H1 (cell line): ENCODE data around the gene BIN1. TPM values are rescaled to one million over a fixed set of nuclear protein-coding genes. Genes with fewer than 3 reads are reported as not detected.

ENCODE experiments used
- CTCF ChIA-PET: fragments of 300-600 bp; sonication (Branson Sonifier 250); formaldehyde crosslinking; loops from one replicate; lab custom pipeline; 2021; ENCODE audit not compliant: partially characterized antibody; lab: Charles Lee
- POLR2A ChIA-PET: fragments of 300-600 bp; sonication (Branson Sonifier 250); formaldehyde crosslinking; loops from one replicate; lab custom pipeline; 2021; ENCODE audit warnings: inconsistent platforms; ENCODE audit not compliant: partially characterized antibody; lab: Charles Lee
- DNase-seq, 2 experiments: peaks; one replicate each; pipeline versions ENCODE4 v3.0.0 to v3.0.0-alpha.2; 2010 to 2022; ENCODE audit warnings: low spot score in 2 of 2, low read depth in 1 of 2, mixed read lengths in 1 of 2
- FAIRE-seq: peaks from 2 replicates; lab custom pipeline; 2011; peaks lifted over from hg19 to GRCh38; lab: Jason Lieb, UNC
- H2AFZ ChIP-seq: 2 replicates; pipeline ENCODE4 v1.8.1; 2012; ENCODE audit warnings: low read length, inconsistent platforms
- H2AK5ac ChIP-seq: 2 replicates; pipeline ENCODE4 v1.6.1; 2013; ENCODE audit warnings: low read depth, low read length
- H2BK120ac ChIP-seq: replicated peaks from 2 replicates; pipeline ENCODE3; 2013; ENCODE audit warnings: low read depth, low read length, inconsistent platforms
- H2BK12ac ChIP-seq: 2 replicates; pipeline ENCODE4 v1.6.1; 2013; ENCODE audit warnings: low read depth, low read length
- H2BK15ac ChIP-seq: 2 replicates; pipeline ENCODE4 v1.6.1; 2013; ENCODE audit warnings: low read length
- H2BK20ac ChIP-seq: 2 replicates; pipeline ENCODE4 v1.6.1; 2013; ENCODE audit warnings: low read length
- H2BK5ac ChIP-seq: 2 replicates; pipeline ENCODE4 v1.6.1; 2013; ENCODE audit warnings: low read depth, low read length
- H3K14ac ChIP-seq: 2 replicates; pipeline ENCODE4 v1.6.1; 2013; ENCODE audit warnings: inconsistent platforms; ENCODE audit not compliant: insufficient read length
- H3K18ac ChIP-seq: 2 replicates; pipeline ENCODE4 v1.6.1; 2013; ENCODE audit warnings: low read length; ENCODE audit errors: extremely low read depth
- H3K23ac ChIP-seq: 2 replicates; pipeline ENCODE4 v1.6.1; 2013; ENCODE audit warnings: inconsistent platforms; ENCODE audit not compliant: insufficient read length
- H3K23me2 ChIP-seq: 2 replicates; pipeline ENCODE4 v1.6.1; 2013; ENCODE audit warnings: low read depth, low read length
- H3K27ac ChIP-seq: 2 replicates; pipeline ENCODE4 v1.6.1; 2011; ENCODE audit warnings: low read depth, low read length, inconsistent platforms
- H3K27me3 ChIP-seq, 4 experiments: replicated peaks in 1 of 4; 1 replicate in 1 of 4; 2 replicates in 3 of 4; pipeline versions ENCODE4 v1.6.1 to v1.8.1; 2011 to 2013; ENCODE audit warnings: low read length in 3 of 4, mild to moderate bottlenecking in 3 of 4, inconsistent platforms in 2 of 4, mixed read lengths in 2 of 4, moderate library complexity in 1 of 4; ENCODE audit not compliant: control insufficient read depth in 3 of 4, insufficient read depth in 3 of 4; ENCODE audit errors: extremely low read depth in 1 of 4
- H3K36me3 ChIP-seq, 4 experiments: 2 replicates each; pipeline versions ENCODE4 v1.6.1 to v1.8.1; 2011 to 2013; ENCODE audit warnings: mild to moderate bottlenecking in 4 of 4, low read length in 3 of 4, moderate library complexity in 2 of 4, control low read depth in 1 of 4, inconsistent platforms in 1 of 4; ENCODE audit not compliant: insufficient read depth in 4 of 4, control insufficient read depth in 2 of 4
- H3K4ac ChIP-seq: replicated peaks from 2 replicates; pipeline ENCODE3; 2013; ENCODE audit warnings: low read length, low read depth, mixed read lengths, inconsistent platforms; ENCODE audit not compliant: insufficient read length
- H3K4me1 ChIP-seq, 4 experiments: replicated peaks in 1 of 4; 1 replicate in 1 of 4; 2 replicates in 3 of 4; pipeline versions ENCODE4 v1.6.1 to v1.8.1; 2011 to 2013; ENCODE audit warnings: low read length in 3 of 4, inconsistent platforms in 2 of 4, mixed read lengths in 1 of 4; ENCODE audit not compliant: insufficient read depth in 4 of 4, control insufficient read depth in 3 of 4
- H3K4me2 ChIP-seq, 2 experiments: 2 replicates each; pipeline versions ENCODE4 v1.6.1 to v1.8.1; 2011 to 2013; ENCODE audit warnings: low read depth in 2 of 2, low read length in 2 of 2, control low read depth in 1 of 2, inconsistent platforms in 1 of 2, mild to moderate bottlenecking in 1 of 2; ENCODE audit not compliant: insufficient read depth in 1 of 2
- H3K4me3 ChIP-seq, 4 experiments: fragments of 200-600, 300-600 bp in 1 of 4; sonication (generic), shearing (Covaris generic), sonication (Bioruptor Twin) in 1 of 4; 2 replicates each; pipeline versions ENCODE4 v1.5.1 to v1.8.1; 2011 to 2016; ENCODE audit warnings: low read length in 4 of 4, low read depth in 3 of 4, control low read depth in 2 of 4, inconsistent platforms in 2 of 4, mild to moderate bottlenecking in 2 of 4, mixed read lengths in 1 of 4, moderate library complexity in 1 of 4; ENCODE audit not compliant: insufficient read depth in 2 of 4; ENCODE audit errors: extremely low read depth in 1 of 4
- H3K56ac ChIP-seq: replicated peaks from 2 replicates; pipeline ENCODE3; 2013; ENCODE audit warnings: low read depth, mild to moderate bottlenecking, mixed read lengths, low read length, inconsistent platforms; ENCODE audit not compliant: insufficient read length
- H3K79me1 ChIP-seq: 2 replicates; pipeline ENCODE4 v1.6.1; 2013; ENCODE audit warnings: low read depth, low read length, control low read depth
- H3K79me2 ChIP-seq, 2 experiments: 2 replicates each; pipeline versions ENCODE4 v1.6.1 to v1.8.1; 2012 to 2013; ENCODE audit warnings: low read length in 2 of 2, mild to moderate bottlenecking in 2 of 2, inconsistent platforms in 1 of 2; ENCODE audit not compliant: insufficient read depth in 2 of 2, control insufficient read depth in 1 of 2
- H3K9ac ChIP-seq, 4 experiments: replicated peaks in 1 of 4; 1 replicate in 1 of 4; 2 replicates in 3 of 4; pipeline versions ENCODE4 v1.6.1 to v1.8.1; 2011 to 2013; ENCODE audit warnings: low read depth in 3 of 4, low read length in 3 of 4, control low read depth in 2 of 4, mild to moderate bottlenecking in 2 of 4, moderate library complexity in 2 of 4, inconsistent platforms in 1 of 4; ENCODE audit errors: extremely low read depth in 1 of 4
- H3K9me3 ChIP-seq, 2 experiments: 2 replicates each; pipeline versions ENCODE4 v1.6.1 to v1.8.1; 2012 to 2013; ENCODE audit warnings: mild to moderate bottlenecking in 2 of 2, moderate library complexity in 2 of 2, control low read depth in 1 of 2, inconsistent platforms in 1 of 2, low read depth in 1 of 2, low read length in 1 of 2, mixed read lengths in 1 of 2; ENCODE audit not compliant: insufficient read depth in 2 of 2
- H4K20me1 ChIP-seq, 2 experiments: replicated peaks in 1 of 2; 2 replicates each; pipeline versions ENCODE3 to v1.8.1; 2011 to 2013; ENCODE audit warnings: inconsistent platforms in 2 of 2, low read length in 2 of 2, mild to moderate bottlenecking in 1 of 2; ENCODE audit not compliant: insufficient read depth in 2 of 2, control insufficient read depth in 1 of 2
- H4K5ac ChIP-seq: 2 replicates; pipeline ENCODE4 v1.6.1; 2013; ENCODE audit warnings: low read length, low read depth, mixed read lengths, inconsistent platforms; ENCODE audit not compliant: insufficient read length
- H4K8ac ChIP-seq: 2 replicates; pipeline ENCODE4 v1.8.0; 2013; ENCODE audit warnings: mild to moderate bottlenecking, moderate library complexity, low read length, inconsistent platforms; ENCODE audit not compliant: insufficient read depth; ENCODE audit errors: extremely low read depth
- H4K91ac ChIP-seq: replicated peaks from 2 replicates; pipeline ENCODE3; 2013; ENCODE audit warnings: low read length, mixed read lengths, inconsistent platforms; ENCODE audit not compliant: insufficient read length
- CEBPB ChIP-seq: IDR thresholded peaks from 2 replicates; pipeline ENCODE4 v1.6.1; 2012; ENCODE audit warnings: low read depth, low read length
- CHD1 ChIP-seq: IDR thresholded peaks from 2 replicates; pipeline ENCODE4 v1.6.1; 2012; ENCODE audit warnings: low read depth, low read length, improper control_type of control experiment
- EGR1 ChIP-seq: IDR thresholded peaks from 2 replicates; pipeline ENCODE4 v1.6.1; 2011; ENCODE audit warnings: low read depth, low read length, borderline replicate concordance
- GABPA ChIP-seq: IDR thresholded peaks from 2 replicates; pipeline ENCODE4 v1.6.1; 2011; ENCODE audit warnings: mild to moderate bottlenecking, low read length, moderate library complexity, borderline replicate concordance; ENCODE audit not compliant: insufficient read depth
- KDM1A ChIP-seq: fragments of 200-600, 300-600 bp; sonication (generic); IDR thresholded peaks from 2 replicates; pipeline ENCODE4 v1.7.1; 2016; ENCODE audit warnings: mild to moderate bottlenecking, low read length, borderline replicate concordance
- KDM5A ChIP-seq: fragments of 200-600 bp; IDR thresholded peaks from 2 replicates; pipeline ENCODE4 v1.7.1; 2012; ENCODE audit warnings: mild to moderate bottlenecking, low read length, inconsistent platforms, mixed read lengths
- MAFK ChIP-seq: IDR thresholded peaks from 2 replicates; pipeline ENCODE4 v1.6.1; 2012; ENCODE audit warnings: low read depth, mild to moderate bottlenecking, improper control_type of control experiment, low read length
- RNF2 ChIP-seq: fragments of 200-900, 300-1000 bp; sonication (generic); IDR thresholded peaks from 2 replicates; pipeline ENCODE4 v1.7.1; 2016; ENCODE audit warnings: borderline replicate concordance, low read depth, mild to moderate bottlenecking, antibody characterized with exemption, low read length; ENCODE audit not compliant: poor library complexity, severe bottlenecking; ENCODE audit errors: missing control alignments
- SIRT6 ChIP-seq: IDR thresholded peaks from one replicate; pipeline ENCODE4 v1.7.1; 2012; ENCODE audit warnings: low read length, inconsistent platforms
- SP2 ChIP-seq: IDR thresholded peaks from 2 replicates; pipeline ENCODE4 v1.6.1; 2012; ENCODE audit warnings: mild to moderate bottlenecking, low read length, inconsistent platforms
- SP4 ChIP-seq: IDR thresholded peaks from 2 replicates; pipeline ENCODE4 v1.6.1; 2012; ENCODE audit warnings: low read length, inconsistent platforms
- TAF1 ChIP-seq: IDR thresholded peaks from 2 replicates; pipeline ENCODE4 v1.6.1; 2011; ENCODE audit warnings: mild to moderate bottlenecking, low read depth, low read length
- TCF12 ChIP-seq: IDR thresholded peaks from 2 replicates; pipeline ENCODE4 v1.6.1; 2011; ENCODE audit warnings: low read depth, mild to moderate bottlenecking, low read length
- WGBS, 2 experiments: shearing (Covaris generic) in 1 of 2; methylation state at CpG; one replicate each; pipeline versions ENCODE4 v1.1.6 to v1.1.7; 2013 to 2015; ENCODE audit warnings: low lambda C conversion rate in 2 of 2, mixed read lengths in 2 of 2, inconsistent platforms in 1 of 2, low coverage in 1 of 2, missing lambda C conversion rate in 1 of 2; ENCODE audit not compliant: insufficient replicate concordance in 2 of 2, insufficient coverage in 1 of 2, insufficient read length in 1 of 2; ENCODE audit errors: extremely low coverage in 1 of 2, missing lambda C conversion rate in 1 of 2; 5-methylcytosine and 5-hydroxymethylcytosine counted together
- polyA plus RNA-seq, 7 experiments: library from polyadenylated mRNA; depleted of rRNA in 3 of 7; stranded (reverse) in 5 of 7; unstranded in 2 of 7; fragments of >200 nt in 5 of 7; fragments of 200-250 nt in 2 of 7; gene quantifications; 1 replicate in 5 of 7; 2 replicates in 1 of 7; 4 replicates in 1 of 7; pipeline versions ENCODE4 v1.2.1 to v1.2.3, GENCODE V29; 2011 to 2013; ENCODE audit warnings: missing spikeins in 2 of 7, mixed read lengths in 2 of 7
- total RNA-seq: library from RNA; stranded (reverse); fragmentation: NEBNext Ultra II Directional; extraction: Animal tissue kit (Norgen Biotek cat#: 25700); gene quantifications from 2 replicates; pipeline ENCODE4 v1.2.1, GENCODE V29; 2021

BIN1 gene
- total and polyA plus RNA-seq, 2 of the 8 experiments (the other 6 are each of a cell fraction or from before 2014, with no cell fraction given): 23.6 to 35.6 TPM

DNA sequence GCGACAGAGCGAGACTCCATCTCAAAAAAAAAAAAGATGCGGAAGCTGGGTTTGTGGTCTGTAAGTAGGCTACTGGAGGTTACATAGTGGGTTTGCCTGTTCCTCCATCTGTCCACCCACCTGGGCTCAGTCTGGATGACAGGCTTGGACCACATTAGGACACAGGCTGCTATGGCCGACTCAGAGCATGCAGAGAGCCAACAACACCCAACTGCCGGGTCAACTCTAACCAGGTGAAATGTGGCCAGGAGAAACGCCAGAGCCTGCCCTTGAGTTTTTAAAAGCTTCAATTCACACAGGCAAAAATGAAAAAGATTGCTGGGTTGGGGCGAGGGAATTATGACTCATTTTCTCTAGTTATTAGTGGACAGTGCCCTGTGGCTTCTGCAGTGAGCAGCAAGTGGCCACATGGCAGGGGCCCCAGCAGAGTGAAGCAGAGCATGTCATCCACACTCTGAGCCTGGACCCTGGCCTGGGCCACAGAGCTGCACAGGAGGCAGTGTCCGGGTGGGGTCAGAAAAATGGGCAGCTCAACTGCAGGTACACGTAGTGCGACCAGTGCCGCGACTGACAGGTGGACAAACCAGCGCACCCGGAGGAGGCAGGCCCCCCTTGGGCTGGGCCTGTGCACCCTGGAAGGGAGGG lies 67.4 kb downstream of the BIN1 start:
- no peak overlapping the region for H3K18ac ChIP-seq
- H2AFZ ChIP-seq: no peak overlapping the region
- no peak for DNase-seq
- H4K5ac ChIP-seq: no peak overlapping the region
- H3K79me2 ChIP-seq: no peaks in the 10 kb centered on the region
- peaks cover 0 to 6% (median 0%) of the 10 kb centered on the region in 4 experiments; a peak in 3 of 7 replicates for H3K4me1 ChIP-seq
- no peak overlapping the region for H2BK20ac ChIP-seq
- no peak overlapping the region for H3K23ac ChIP-seq
- H3K9ac ChIP-seq: no peak overlapping the region
- no peaks in the 10 kb centered on the region; the same call in 1 of the 2 replicates for H3K79me1 ChIP-seq
- peaks cover 0 to 3% of the 10 kb centered on the region in 2 experiments; a peak in 2 of 4 replicates for H3K9me3 ChIP-seq
- H3K23me2 ChIP-seq: peaks cover 10% of the 10 kb centered on the region
- no peak overlapping the region for H4K8ac ChIP-seq
- no peak overlapping the region for H3K4me3 ChIP-seq
- no peak overlapping the region for H2BK12ac ChIP-seq
- no peak overlapping the region for H2BK15ac ChIP-seq
- H3K14ac ChIP-seq: no peak overlapping the region
- H4K20me1 ChIP-seq: peaks cover 0 to 9% of the 10 kb centered on the region in 2 experiments
- no peak overlapping the region for H2AK5ac ChIP-seq
- H3K36me3 ChIP-seq: no peaks in the 10 kb centered on the region; a peak in 1 of 8 replicates
- WGBS, 2 experiments: 94% methylated on average over 11 of the region's 14 CpGs; no CpG with 5 or more reads in 1 of the 2 experiments
- H3K27ac ChIP-seq: no peak overlapping the region
- no peak overlapping the region for H3K56ac ChIP-seq
- POLR2A ChIA-PET: interaction anchor here (1.1 kb wide), 1 partner anchor 25 kb away, joined by 3 read pairs; no protein-coding TSS in a partner anchor
- H2BK5ac ChIP-seq: no peak overlapping the region
- H3K4ac ChIP-seq: no peak overlapping the region
- CTCF ChIA-PET: interaction anchor here (1.1 to 1.8 kb wide), 4 partner anchors 11 to 17 kb away, joined by 3 to 5 read pairs (median 4); no protein-coding TSS in a partner anchor
- no peak overlapping the region for H2BK120ac ChIP-seq
- H3K4me2 ChIP-seq: no peak overlapping the region
- H4K91ac ChIP-seq: no peak overlapping the region
- H3K27me3 ChIP-seq: no peaks in the 10 kb centered on the region
- no peak for FAIRE-seq
- no peak for TF ChIP-seq KDM1A
- TF ChIP-seq CHD1: no peak
- TF ChIP-seq SP4: no peak
- no peak for TF ChIP-seq CEBPB
- TF ChIP-seq EGR1: no peak
- TF ChIP-seq SIRT6: no peak
- no peak for TF ChIP-seq TCF12
- TF ChIP-seq MAFK: no peak
- no peak for TF ChIP-seq KDM5A
- no peak for TF ChIP-seq GABPA
- TF ChIP-seq TAF1: no peak
- TF ChIP-seq SP2: no peak
- TF ChIP-seq RNF2: no peak
